Activated CD8-positive, alpha-beta T cell treated with anti-CD3 and anti-CD28 coated beads, Interleukin-2, amount 10 ng/mL, durations not matched to agents 7 days and 5 days (primary cell): ENCODE data around the gene MXD1. TPM values are rescaled to one million over a fixed set of nuclear protein-coding genes. Genes with fewer than 3 reads are reported as not detected.
"Not testable (repeated sequence)": the region's sequence is repeated elsewhere in the genome, so short reads cannot be mapped to it uniquely, and the experiment has no call there.

Source experiments
- ATAC-seq: fragments of 150-1000 bp; cut with Tn5 transposase; one replicate; pipeline ENCODE4 v1.10.0; 2021; ENCODE audit warnings: moderate library complexity
- CTCF ChIA-PET: fragments of 350-600 bp; sonication (Branson Sonifier 250); formaldehyde crosslinking; loops from one replicate; lab custom pipeline; 2021; ENCODE audit warnings: antibody characterized with exemption; lab: Charles Lee
- POLR2A ChIA-PET: fragments of 350-600 bp; sonication (Branson Sonifier 250); formaldehyde crosslinking; loops from one replicate; lab custom pipeline; 2021; ENCODE audit warnings: antibody characterized with exemption; lab: Charles Lee
- DNase-seq: peaks from one replicate; pipeline ENCODE4 v3.0.0-alpha.2; 2020
- H3K27ac Mint-ChIP-seq: one replicate; pipeline ENCODE4 v1.8.0; 2021; ENCODE audit warnings: mild to moderate bottlenecking, mixed read lengths
- H3K27me3 Mint-ChIP-seq: one replicate; pipeline ENCODE4 v1.8.0; 2021; ENCODE audit warnings: low read depth, mixed read lengths
- H3K36me3 Mint-ChIP-seq: one replicate; pipeline ENCODE4 v1.8.0; 2021; ENCODE audit warnings: low read depth, mixed read lengths
- H3K4me1 Mint-ChIP-seq: one replicate; pipeline ENCODE4 v1.8.0; 2021; ENCODE audit warnings: low read depth, mixed read lengths
- H3K4me3 Mint-ChIP-seq: one replicate; pipeline ENCODE4 v1.8.0; 2021; ENCODE audit warnings: mild to moderate bottlenecking, mixed read lengths
- H3K9me3 Mint-ChIP-seq: one replicate; pipeline ENCODE4 v1.8.0; 2022; ENCODE audit warnings: mixed read lengths; ENCODE audit not compliant: insufficient read depth
- total RNA-seq, 2 experiments: library from RNA; stranded (reverse); gene quantifications; one replicate each; pipeline ENCODE4 v1.2.3, GENCODE V29; 2021

MXD1 gene
- total RNA-seq, 2 experiments from 2014 or later, result 7.7 to 10.2 TPM

DNA sequence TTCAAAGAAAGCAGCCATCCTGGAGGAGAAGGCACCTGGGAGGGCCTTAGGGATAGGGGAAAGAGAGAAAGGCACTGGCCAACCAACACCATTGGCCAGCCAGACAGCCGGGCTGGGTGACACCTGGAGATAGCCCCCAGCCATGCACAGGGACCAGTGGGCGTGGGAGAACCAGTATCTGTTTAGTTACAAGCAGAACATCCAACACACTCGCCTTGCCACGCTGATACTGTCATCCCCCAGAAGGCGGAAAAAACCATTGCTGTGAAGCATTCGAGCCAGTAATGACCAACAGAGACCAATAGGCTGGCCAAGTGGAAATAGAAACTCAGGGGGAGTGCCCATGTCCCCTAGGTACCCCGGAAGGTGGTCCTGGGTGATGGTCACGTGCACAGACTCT, 31.0 kb downstream of the MXD1 start:
- Mint-ChIP-seq H3K9me3 (no peaks in the 10 kb centered on the region), H3K4me1 (peaks cover 30% of the 10 kb centered on the region), H3K4me3 (no peak overlapping the region), H3K27me3 (peaks cover 2% of the 10 kb centered on the region), H3K27ac (peak overlapping the region; percentile 87), H3K36me3 (peaks cover 18% of the 10 kb centered on the region)
- ChIA-PET CTCF (interaction anchor here (0.8 to 1.7 kb wide), 5 partner anchors 10 to 245 kb away, joined by 3 to 5 read pairs (median 3); partner anchors contain the start of gene C2orf42), POLR2A (interaction anchor here (0.6 to 3.9 kb wide), 7 partner anchors 14 to 348 kb away, joined by 3 to 28 read pairs (median 4); partner anchors contain the start of genes C2orf42, MXD1 and SNRPG)
- no peak for ATAC-seq
- no peak for DNase-seq

DNA sequence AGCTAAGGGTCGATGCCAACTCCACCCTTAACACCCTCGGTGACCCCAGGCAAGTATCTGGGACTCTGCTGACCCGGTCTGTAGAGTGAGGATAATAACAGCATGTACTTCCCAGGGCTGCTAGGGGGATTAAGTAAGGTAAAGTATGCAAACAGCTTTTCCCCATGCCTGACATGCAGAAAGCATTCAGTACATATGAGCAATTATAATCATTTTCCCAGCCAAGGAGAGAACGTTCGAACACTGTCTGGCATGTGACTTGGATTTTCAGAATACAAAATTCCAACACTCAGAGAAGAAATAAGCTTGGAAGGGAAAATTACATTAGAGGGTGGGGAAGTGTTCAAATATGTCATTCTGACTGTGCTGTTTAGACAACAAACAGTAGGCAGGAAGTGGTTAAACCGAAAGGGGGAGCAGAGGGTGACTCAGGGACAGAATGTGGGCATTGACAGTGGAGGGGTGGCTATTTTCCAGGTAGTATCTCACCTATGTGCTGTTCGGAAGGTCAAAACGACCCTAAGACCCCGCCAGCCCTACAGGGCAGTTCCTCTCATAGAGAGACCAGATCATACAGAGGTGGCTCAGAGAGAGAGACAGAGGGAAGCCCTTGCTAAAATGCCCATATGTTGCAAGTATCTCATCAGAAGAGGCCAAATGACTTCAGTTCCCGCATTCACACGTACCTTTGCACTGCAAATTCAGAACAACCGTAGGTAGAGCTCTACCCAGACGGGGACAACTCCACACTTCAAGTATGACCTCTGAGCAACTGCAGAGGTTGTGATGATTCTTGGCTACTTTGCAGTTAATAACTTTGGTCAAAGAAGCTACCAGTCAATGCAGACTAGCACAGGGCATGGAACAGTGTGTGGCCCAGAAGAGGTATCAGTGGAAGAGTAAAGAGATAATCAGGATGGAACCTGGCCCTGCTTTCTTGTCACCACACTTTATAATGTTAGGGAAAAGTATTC, 31.7 kb downstream of the MXD1 start:
- peaks cover 30% of the 10 kb centered on the region for H3K4me1 Mint-ChIP-seq
- H3K9me3 Mint-ChIP-seq, result no peaks in the 10 kb centered on the region
- POLR2A ChIA-PET, result interaction anchor here (0.5 to 3.9 kb wide), 9 partner anchors 15 to 347 kb away, joined by 3 to 28 read pairs (median 4); partner anchors contain the start of genes C2orf42, MXD1 and SNRPG
- CTCF ChIA-PET, result interaction anchor here (0.8 to 1.7 kb wide), 6 partner anchors 11 to 244 kb away, joined by 3 to 5 read pairs (median 3); partner anchors contain the start of genes C2orf42 and MXD1
- peak overlapping the region; percentile 87 for H3K27ac Mint-ChIP-seq
- peak overlapping the region; percentile 9 for H3K4me3 Mint-ChIP-seq
- DNase-seq (peak; percentile 82), ATAC-seq (peak; percentile 89)
- H3K36me3 Mint-ChIP-seq, result peaks cover 18% of the 10 kb centered on the region
- H3K27me3 Mint-ChIP-seq, result peaks cover 2% of the 10 kb centered on the region

DNA sequence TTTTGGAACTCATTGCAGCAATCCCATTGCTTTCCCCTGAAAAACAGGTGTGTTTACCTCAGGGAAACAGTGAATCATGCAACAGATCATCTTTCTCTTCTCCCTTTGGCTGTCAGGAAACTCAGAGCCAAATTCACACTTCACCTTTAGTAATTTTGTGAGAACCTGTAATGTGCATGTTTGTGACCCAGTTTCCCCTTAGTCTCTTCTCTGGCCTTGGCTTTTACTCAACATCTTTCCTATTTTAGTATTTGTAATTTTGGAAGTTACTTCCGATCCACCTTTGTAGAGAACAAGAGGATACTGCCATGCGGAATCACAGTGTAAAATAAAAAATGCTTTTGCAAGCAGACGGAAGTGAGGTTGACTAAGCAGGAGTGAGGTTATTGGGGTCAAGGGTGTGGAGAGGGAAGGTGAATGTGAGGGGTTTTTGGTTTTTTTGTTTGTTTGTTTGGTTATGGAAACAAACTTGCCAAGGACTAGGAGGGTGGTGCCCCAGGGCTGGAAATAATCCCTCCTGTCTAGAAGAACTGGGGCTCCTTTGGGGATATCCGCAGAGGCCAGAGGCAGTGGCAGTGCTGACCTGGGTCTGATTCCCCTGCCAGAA, 32.5 kb downstream of the MXD1 start:
- peaks cover 10% of the 10 kb centered on the region for H3K36me3 Mint-ChIP-seq
- no peak for ATAC-seq
- peaks cover 30% of the 10 kb centered on the region for H3K4me1 Mint-ChIP-seq
- no peaks in the 10 kb centered on the region for H3K9me3 Mint-ChIP-seq
- POLR2A ChIA-PET, result interaction anchor here (0.6 to 3.9 kb wide), 4 partner anchors 33 to 346 kb away, joined by 3 to 28 read pairs (median 4); partner anchors contain the start of genes C2orf42, MXD1 and SNRPG
- CTCF ChIA-PET, result interaction anchor here (1.0 to 1.4 kb wide), 2 partner anchors 33 to 244 kb away, joined by 3 read pairs; partner anchors contain the start of genes C2orf42 and MXD1
- DNase-seq, result no peak
- peaks cover 2% of the 10 kb centered on the region for H3K27me3 Mint-ChIP-seq
- no peak overlapping the region for H3K4me3 Mint-ChIP-seq
- H3K27ac Mint-ChIP-seq, result peak overlapping the region; percentile 87

DNA sequence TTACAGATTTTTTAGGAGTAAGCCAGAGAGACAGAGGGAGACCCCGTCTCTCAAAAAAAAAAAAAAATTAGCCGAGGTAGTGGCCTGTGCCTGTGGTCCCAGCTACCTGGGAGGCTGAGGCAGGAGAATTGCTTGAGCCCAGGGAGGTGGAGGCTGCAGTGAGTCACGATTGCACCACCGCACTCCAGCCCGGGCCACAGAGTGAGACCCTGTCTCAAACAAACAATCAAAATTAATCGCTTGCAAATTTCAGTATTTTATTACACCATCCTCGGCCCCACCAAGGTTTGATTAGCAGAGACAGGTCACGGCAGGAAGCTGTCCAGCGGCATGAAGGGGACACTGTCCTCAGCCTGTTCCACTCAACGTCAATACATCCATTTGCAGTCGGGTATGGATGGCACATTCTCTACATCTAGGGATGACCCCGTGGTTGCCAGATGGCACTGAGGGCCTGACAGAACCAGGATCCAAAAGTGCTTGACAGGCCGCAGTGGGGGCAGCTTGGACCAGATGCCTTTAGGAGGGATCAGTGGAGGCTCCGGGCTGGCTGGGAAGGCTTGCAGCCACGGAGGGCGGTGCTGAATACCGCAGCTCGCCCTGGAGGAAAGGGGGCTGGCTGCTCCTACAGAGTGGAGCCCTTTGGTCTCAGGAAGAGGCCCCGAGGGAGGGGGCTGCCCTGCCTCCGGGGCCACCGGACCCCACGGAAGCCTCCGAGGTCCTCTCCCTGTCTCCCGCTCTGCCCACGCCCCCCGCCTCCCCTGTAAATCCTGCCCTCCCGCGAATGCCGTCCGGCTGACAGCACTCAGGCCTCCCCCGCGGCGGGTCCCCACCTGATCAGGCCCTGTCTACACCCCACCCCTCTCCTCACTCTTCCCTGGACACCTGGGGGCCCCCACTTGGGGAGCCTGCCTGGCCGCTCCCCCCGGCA, 33.4 kb downstream of the MXD1 start:
- ATAC-seq, result no peak
- Mint-ChIP-seq H3K9me3 (no peaks in the 10 kb centered on the region), H3K36me3 (peaks cover 5% of the 10 kb centered on the region), H3K4me1 (peaks cover 27% of the 10 kb centered on the region), H3K27me3 (peaks cover 5% of the 10 kb centered on the region), H3K27ac (no peak overlapping the region), H3K4me3 (no peak overlapping the region)
- ChIA-PET CTCF (interaction anchor here (1.0 kb wide), 1 partner anchor 13 kb away, joined by 3 read pairs; no protein-coding TSS in a partner anchor), POLR2A (interaction anchor here (0.6 kb wide), 1 partner anchor 134 kb away, joined by 3 read pairs; no protein-coding TSS in a partner anchor)
- no peak for DNase-seq

DNA sequence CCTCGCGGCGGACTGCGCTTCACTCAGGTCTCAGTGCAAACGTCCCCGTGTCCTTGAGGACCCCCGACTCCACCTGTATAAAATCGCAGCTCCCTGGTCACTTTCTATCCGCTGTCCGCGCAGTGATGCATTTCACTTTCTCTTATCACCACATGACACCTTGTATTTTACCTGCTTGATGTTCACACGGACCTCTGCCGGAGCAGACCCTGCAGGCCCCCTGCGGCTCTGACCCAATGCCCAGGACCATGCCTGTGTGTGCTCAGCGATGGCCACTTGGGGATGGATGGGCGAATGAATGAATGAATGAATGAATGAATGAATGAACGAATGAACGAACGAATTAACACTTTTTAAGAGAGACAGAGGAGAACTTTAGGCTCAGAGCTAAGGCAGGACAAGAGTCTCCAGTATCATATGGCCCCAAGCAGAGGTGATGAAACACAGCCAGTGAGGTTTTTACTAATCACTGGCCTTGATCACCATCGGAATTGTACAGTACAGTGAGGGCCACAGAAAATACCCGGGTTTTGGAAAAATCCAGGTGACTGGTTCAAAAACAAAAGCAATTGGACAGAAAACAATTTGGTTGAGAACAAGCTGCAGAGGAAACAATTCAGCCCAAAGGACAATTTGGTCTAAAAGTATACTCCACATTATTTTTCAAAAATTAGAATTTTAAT, 34.2 kb downstream of the MXD1 start:
- Mint-ChIP-seq H3K9me3 (no peaks in the 10 kb centered on the region), H3K27ac (no peak overlapping the region), H3K27me3 (peaks cover 5% of the 10 kb centered on the region), H3K4me1 (peaks cover 26% of the 10 kb centered on the region), H3K36me3 (peaks cover 2% of the 10 kb centered on the region), H3K4me3 (no peak overlapping the region)
- ChIA-PET POLR2A (interaction anchor here (0.6 kb wide), 1 partner anchor 133 kb away, joined by 3 read pairs; no protein-coding TSS in a partner anchor), CTCF (interaction anchor here (1.0 kb wide), 1 partner anchor 14 kb away, joined by 3 read pairs; no protein-coding TSS in a partner anchor)
- ATAC-seq (no peak), DNase-seq (no peak)

DNA sequence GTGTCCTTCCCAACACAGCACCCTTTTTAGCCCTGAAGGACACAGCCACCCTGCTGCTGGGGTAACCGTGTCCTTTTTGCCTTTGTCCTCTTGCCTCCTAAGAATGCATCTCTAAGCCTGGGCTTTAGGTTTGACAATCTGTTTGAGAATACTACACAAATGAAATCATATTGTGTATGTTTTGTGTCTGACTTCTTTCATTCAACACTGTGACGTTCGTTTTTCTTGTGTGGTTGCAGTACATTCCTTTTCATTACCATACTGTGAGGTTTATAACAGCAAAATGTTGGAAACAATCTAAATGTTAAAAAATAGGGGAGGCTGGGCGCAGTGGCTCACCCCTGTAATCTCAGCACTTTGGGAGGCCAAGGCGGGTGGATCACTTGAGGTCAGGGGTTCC, 35.3 kb downstream of the MXD1 start:
- no peak for ATAC-seq
- Mint-ChIP-seq H3K27ac (no peak overlapping the region), H3K4me1 (peaks cover 26% of the 10 kb centered on the region), H3K27me3 (peaks cover 10% of the 10 kb centered on the region), H3K9me3 (no peaks in the 10 kb centered on the region), H3K36me3 (peaks cover 2% of the 10 kb centered on the region), H3K4me3 (no peak overlapping the region)
- no peak for DNase-seq
- CTCF ChIA-PET, result no interaction called here
- POLR2A ChIA-PET, result no interaction called here

DNA sequence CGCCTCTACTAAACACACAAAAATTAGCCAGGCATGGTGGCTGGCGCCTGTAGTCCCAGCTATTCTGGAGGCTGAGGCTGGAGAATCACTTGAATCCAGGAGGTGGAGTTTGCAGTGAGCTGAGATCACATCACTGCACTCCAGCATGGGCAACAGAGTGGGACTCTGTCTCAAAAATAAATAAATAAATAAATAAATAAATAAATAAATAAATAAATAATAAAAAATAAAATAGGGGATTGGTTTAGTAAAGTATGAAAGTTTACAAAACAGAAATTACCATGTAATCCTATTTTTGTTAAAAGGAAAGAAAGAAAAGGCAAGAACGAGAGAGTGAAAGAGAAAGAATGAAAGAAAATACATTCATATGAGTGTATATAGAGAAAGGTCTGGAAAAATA, 35.8 kb downstream of the MXD1 start:
- peaks cover 22% of the 10 kb centered on the region for H3K4me1 Mint-ChIP-seq
- CTCF ChIA-PET, H3K9me3 Mint-ChIP-seq, H3K4me3 Mint-ChIP-seq, H3K27ac Mint-ChIP-seq, H3K36me3 Mint-ChIP-seq, ATAC-seq, DNase-seq, POLR2A ChIA-PET: not testable (repeated sequence)
- peaks cover 15% of the 10 kb centered on the region for H3K27me3 Mint-ChIP-seq

DNA sequence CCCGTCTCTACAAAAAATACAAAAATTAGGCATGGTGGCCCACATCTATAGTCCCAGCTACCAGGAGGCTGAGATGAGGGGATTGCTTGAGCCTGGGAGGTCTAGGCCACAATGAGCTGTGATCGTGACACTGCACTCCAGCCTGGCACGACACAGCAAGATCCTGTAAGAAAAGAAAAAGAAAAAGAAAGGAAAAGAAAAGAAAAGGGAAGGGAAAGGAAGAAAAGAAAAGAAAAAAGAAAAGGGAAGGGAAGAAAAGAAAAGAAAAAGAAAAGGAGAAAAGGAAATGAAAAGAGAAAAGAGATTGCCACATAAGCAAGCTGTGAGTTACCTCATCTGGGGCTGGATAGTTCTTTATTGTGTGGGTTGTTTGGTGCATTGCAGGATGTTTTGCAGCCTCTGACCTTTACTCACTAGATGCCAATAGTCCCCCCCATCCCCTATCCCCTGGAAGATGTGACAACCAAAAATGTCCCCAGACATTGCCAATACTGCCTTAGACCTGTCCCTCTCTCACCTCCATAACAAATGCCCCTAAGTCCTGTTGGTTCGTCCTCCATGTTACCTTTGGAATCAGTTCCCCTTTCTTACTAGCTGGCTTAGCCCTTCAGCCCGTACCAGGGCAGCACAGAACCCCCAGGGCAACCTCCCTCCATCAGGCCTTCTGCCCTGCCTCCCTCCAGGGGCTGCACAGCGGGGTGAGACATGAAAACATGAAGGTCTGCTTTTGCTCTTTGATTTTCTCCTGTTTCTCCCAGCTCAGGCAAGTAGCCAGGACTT, 37.6 kb downstream of the MXD1 start:
- ATAC-seq (no peak), DNase-seq (no peak)
- ChIA-PET POLR2A (no interaction called here), CTCF (no interaction called here)
- Mint-ChIP-seq H3K4me3 (no peak overlapping the region), H3K27me3 (peaks cover 33% of the 10 kb centered on the region), H3K9me3 (no peaks in the 10 kb centered on the region), H3K36me3 (no peaks in the 10 kb centered on the region), H3K4me1 (peaks cover 3% of the 10 kb centered on the region), H3K27ac (no peak overlapping the region)

DNA sequence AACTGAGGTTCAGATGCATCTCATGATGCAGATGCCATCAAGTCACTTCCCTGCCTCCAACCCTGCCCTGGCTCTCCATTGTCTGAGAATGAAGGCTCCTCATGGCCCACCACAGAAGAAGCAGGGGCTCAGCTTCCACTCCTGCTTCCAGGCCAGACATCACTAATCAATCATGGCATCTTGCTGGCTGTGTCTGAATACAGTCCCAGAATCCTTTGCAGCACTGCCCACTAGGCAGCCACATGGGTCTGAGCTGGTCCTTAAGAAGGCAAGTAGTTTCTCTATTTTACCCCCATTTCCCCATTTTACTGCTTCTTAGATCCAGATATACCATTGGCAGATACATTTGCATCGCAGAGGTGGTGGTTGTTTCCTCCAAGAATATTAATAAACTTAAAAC, 39.2 kb downstream of the MXD1 start:
- no peak for DNase-seq
- Mint-ChIP-seq H3K9me3 (no peaks in the 10 kb centered on the region), H3K4me3 (no peak overlapping the region), H3K27me3 (peaks cover 38% of the 10 kb centered on the region), H3K4me1 (peaks cover 6% of the 10 kb centered on the region), H3K36me3 (no peaks in the 10 kb centered on the region), H3K27ac (no peak overlapping the region)
- CTCF ChIA-PET, result interaction anchor here (0.6 to 1.0 kb wide), 2 partner anchors 93 to 200 kb away, joined by 3 read pairs; no protein-coding TSS in a partner anchor
- no peak for ATAC-seq
- POLR2A ChIA-PET, result interaction anchor here (1.0 kb wide), 1 partner anchor 40 kb away, joined by 4 read pairs; no protein-coding TSS in a partner anchor

DNA sequence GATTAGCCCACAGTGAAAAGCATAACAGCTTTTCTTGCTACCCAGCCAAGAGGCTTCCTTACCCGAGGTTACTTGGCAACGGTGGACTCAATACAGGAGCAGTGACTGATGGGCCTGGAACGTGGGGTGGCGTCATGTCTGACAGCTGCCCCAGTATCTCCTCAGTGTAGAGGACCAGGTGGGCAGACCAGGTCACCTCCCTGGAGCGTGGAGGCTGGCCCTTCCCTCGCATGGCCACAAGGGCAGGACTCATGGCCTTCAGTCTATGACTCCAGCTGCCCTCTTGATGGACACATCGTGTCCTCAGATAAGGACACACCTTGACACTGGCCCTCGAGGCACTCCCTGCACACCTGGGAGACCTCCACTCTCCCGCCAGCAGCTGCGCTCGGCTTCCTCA, 40.1 kb downstream of the MXD1 start:
- H3K4me3 Mint-ChIP-seq, result no peak overlapping the region
- POLR2A ChIA-PET, result no interaction called here

More for the DNA sequence above, 40.1 kb downstream of the MXD1 start:
- CTCF ChIA-PET, result no interaction called here
- no peaks in the 10 kb centered on the region for H3K9me3 Mint-ChIP-seq
- H3K36me3 Mint-ChIP-seq, result no peaks in the 10 kb centered on the region
- H3K27me3 Mint-ChIP-seq, result peaks cover 42% of the 10 kb centered on the region
- no peak overlapping the region for H3K27ac Mint-ChIP-seq
- ATAC-seq, result no peak
- no peak for DNase-seq
- H3K4me1 Mint-ChIP-seq, result peaks cover 6% of the 10 kb centered on the region
